ENCODE results near the gene KLHDC7B. TPM values are rescaled to one million over a fixed set of nuclear protein-coding genes. Genes with fewer than 3 reads are reported as not detected.

KLHDC7B gene
- total RNA-seq, 1 donor from 2014 or later: 16.3 TPM

DNA sequence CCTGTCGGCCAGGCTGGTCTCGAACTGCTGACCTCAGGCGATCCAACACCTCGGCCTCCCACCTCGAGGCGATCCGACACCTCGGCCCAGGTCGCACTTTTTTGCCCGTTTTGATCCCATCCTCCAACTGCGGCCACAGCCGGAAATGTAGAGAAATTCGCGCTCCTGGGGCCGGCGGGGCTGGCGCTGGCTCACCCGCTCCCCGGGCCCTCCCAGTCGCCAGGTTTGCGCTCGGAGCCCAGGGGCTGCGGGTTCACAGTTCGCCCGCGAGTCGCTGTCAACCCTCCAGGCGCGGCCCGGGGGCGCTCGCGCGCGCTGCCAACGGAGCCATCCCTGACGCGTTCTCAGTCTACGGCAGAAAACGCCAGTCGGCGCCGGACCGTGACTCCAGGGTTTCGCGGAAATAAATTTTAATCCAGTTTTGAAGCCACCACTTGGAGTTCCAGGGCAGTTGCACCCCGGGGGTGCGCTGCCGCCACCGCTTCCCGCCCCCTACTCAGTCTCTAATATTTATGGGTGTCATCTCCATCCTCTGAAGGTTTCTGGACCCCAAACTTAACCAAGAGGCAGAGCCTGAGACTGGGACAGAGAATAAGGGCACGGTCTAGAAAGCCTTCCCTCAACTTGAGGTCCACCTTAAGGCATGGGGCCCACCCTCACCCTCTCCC is 1.5 kb upstream of the KLHDC7B start:
- Histone ChIP-seq H3K27me3 (ENCODE audit: control insufficient read depth, insufficient read depth, low read length) (peaks cover 44% of the 10 kb centered on the region), H3K4me3 (ENCODE audit: low read depth, low read length) (no peak overlapping the region), H3K36me3 (ENCODE audit: control insufficient read depth, insufficient read depth, low read length) (no peaks in the 10 kb centered on the region)
- TF ChIP-seq, protein P1, sequence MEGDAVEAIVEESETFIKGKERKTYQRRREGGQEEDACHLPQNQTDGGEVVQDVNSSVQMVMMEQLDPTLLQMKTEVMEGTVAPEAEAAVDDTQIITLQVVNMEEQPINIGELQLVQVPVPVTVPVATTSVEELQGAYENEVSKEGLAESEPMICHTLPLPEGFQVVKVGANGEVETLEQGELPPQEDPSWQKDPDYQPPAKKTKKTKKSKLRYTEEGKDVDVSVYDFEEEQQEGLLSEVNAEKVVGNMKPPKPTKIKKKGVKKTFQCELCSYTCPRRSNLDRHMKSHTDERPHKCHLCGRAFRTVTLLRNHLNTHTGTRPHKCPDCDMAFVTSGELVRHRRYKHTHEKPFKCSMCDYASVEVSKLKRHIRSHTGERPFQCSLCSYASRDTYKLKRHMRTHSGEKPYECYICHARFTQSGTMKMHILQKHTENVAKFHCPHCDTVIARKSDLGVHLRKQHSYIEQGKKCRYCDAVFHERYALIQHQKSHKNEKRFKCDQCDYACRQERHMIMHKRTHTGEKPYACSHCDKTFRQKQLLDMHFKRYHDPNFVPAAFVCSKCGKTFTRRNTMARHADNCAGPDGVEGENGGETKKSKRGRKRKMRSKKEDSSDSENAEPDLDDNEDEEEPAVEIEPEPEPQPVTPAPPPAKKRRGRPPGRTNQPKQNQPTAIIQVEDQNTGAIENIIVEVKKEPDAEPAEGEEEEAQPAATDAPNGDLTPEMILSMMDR (IDR thresholded peaks at IDR 0.05; ENCODE audit: insufficient read depth, low read length, poor library complexity, severe bottlenecking): peak; percentile 71
- no peak for DNase-seq (ENCODE audit: low read depth)

GRCh38 chr22:50544746-50545253 is 899 bp upstream of the KLHDC7B start:
- H3K27me3 ChIP-seq (ENCODE audit: control insufficient read depth, insufficient read depth, low read length): peaks cover 49% of the 10 kb centered on the region
- H3K36me3 ChIP-seq (ENCODE audit: control insufficient read depth, insufficient read depth, low read length): no peaks in the 10 kb centered on the region
- TF ChIP-seq, protein P1 (IDR thresholded peaks at IDR 0.05; ENCODE audit: insufficient read depth, low read length, poor library complexity, severe bottlenecking): no peak
- no peak for DNase-seq (ENCODE audit: low read depth)
- no peak overlapping the region for H3K4me3 ChIP-seq (ENCODE audit: low read depth, low read length)

GRCh38 chr22:50546326-50547262 is 895 bp downstream of the KLHDC7B start:
- Histone ChIP-seq H3K27me3 (ENCODE audit: control insufficient read depth, insufficient read depth, low read length) (peaks cover 61% of the 10 kb centered on the region), H3K36me3 (ENCODE audit: control insufficient read depth, insufficient read depth, low read length) (no peaks in the 10 kb centered on the region), H3K4me3 (ENCODE audit: low read depth, low read length) (no peak overlapping the region)
- TF ChIP-seq, protein P1 (IDR thresholded peaks at IDR 0.05; ENCODE audit: insufficient read depth, low read length, poor library complexity, severe bottlenecking): no peak
- no peak for DNase-seq (ENCODE audit: low read depth)

GRCh38 chr22:50547263-50547985 is 1.7 kb downstream of the KLHDC7B start:
- Histone ChIP-seq H3K27me3 (ENCODE audit: control insufficient read depth, insufficient read depth, low read length) (peaks cover 63% of the 10 kb centered on the region), H3K36me3 (ENCODE audit: control insufficient read depth, insufficient read depth, low read length) (no peaks in the 10 kb centered on the region), H3K4me3 (ENCODE audit: low read depth, low read length) (no peak overlapping the region)
- TF ChIP-seq, protein P1 (IDR thresholded peaks at IDR 0.05; ENCODE audit: insufficient read depth, low read length, poor library complexity, severe bottlenecking): no peak
- no peak for DNase-seq (ENCODE audit: low read depth)

DNA sequence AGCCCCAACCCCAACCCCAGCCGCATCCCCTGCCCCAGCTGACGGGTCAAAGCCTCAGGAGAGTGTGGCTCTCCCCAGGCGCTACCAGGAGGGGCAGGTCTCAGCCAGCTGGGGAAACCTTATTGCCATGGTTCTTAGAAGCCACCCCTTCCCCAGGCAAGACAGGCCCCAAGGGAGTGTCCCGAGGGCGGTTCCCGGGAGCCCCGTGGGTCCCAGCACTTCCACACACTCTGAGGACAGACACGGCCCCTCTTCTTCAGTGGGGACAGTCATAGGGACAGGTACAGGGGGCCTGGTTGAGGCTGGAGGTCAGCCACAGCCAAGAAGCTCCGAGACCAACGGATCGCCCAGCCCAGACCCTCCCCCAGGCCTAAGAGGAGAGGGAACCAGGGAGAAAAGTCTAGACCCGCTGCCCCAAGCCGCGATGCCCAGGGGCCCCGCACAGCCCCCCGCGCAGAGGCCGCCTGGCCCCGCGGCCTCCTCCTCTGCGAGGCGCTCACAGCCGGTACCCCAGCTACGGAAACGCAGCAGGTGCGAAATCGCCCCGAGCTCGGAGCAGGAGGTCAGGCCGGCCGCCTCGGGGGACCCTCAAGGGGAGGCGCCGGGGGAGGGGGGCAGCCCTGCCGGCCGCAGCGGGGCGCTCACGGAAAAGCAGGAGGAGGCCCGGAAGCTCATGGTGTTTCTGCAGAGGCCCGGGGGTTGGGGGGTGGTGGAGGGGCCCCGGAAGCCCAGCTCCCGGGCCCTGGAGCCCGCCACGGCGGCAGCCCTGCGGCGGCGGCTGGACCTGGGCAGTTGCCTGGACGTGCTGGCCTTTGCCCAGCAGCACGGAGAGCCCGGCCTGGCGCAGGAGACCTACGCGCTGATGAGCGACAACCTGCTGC is 2.6 kb downstream of the KLHDC7B start:
- Histone ChIP-seq H3K27me3 (ENCODE audit: control insufficient read depth, insufficient read depth, low read length) (peaks cover 63% of the 10 kb centered on the region), H3K4me3 (ENCODE audit: low read depth, low read length) (no peak overlapping the region), H3K36me3 (ENCODE audit: control insufficient read depth, insufficient read depth, low read length) (no peaks in the 10 kb centered on the region)
- TF ChIP-seq, protein P1 (IDR thresholded peaks at IDR 0.05; ENCODE audit: insufficient read depth, low read length, poor library complexity, severe bottlenecking): no peak
- no peak for DNase-seq (ENCODE audit: low read depth)
